ENCODE data around the gene PDIA2.
"Not testable (repeated sequence)": the region's sequence is repeated elsewhere in the genome, so short reads cannot be mapped to it uniquely, and the experiment has no call there.

The PDIA2 gene

GRCh38 chr16:330741-331140, 47.8 kb downstream of the PDIA2 start:
- Histone ChIP-seq H3K79me2 (ENCODE audit: insufficient read depth, low read depth) (peaks cover 43% of the 10 kb centered on the region; the same call in 1 of the 2 replicates), H4K20me1 (ENCODE audit: insufficient read depth) (no peaks in the 10 kb centered on the region), H3K36me3 (ENCODE audit: insufficient read depth) (no peaks in the 10 kb centered on the region), H3K9ac (no peak overlapping the region), H3K27ac (no peak overlapping the region), H3K4me1 (ENCODE audit: low read depth, poor library complexity, severe bottlenecking) (no peaks in the 10 kb centered on the region), H2AFZ (ENCODE audit: low read depth) (no peak overlapping the region), H3K27me3 (ENCODE audit: insufficient read depth, low read depth) (no peaks in the 10 kb centered on the region), H3K4me3 (IDR thresholded peaks at IDR 0.05; ENCODE audit: insufficient read depth, low read depth, low read length) (no peak overlapping the region), H3K4me2 (no peak overlapping the region)
- TF ChIP-seq CTCF (conservative IDR thresholded peaks at IDR 0.05; ENCODE audit: low read depth, low read length), result no peak

- not testable (repeated sequence) for H3K27me3 ChIP-seq (ENCODE audit: insufficient read depth, low read depth); H3K4me3 ChIP-seq (IDR thresholded peaks at IDR 0.05; ENCODE audit: insufficient read depth, low read depth, low read length); H3K27ac ChIP-seq; H3K4me1 ChIP-seq (ENCODE audit: low read depth, poor library complexity, severe bottlenecking); H2AFZ ChIP-seq (ENCODE audit: low read depth); H3K4me2 ChIP-seq; H3K9ac ChIP-seq; H3K36me3 ChIP-seq (ENCODE audit: insufficient read depth); H4K20me1 ChIP-seq (ENCODE audit: insufficient read depth)
- H3K79me2 ChIP-seq (ENCODE audit: insufficient read depth, low read depth), result peaks cover 48% of the 10 kb centered on the region; the same call in 1 of the 2 replicates
Measured at GRCh38 chr16:331181-331814, 48.3 kb downstream of the PDIA2 start.

- Histone ChIP-seq H3K9ac (no peak overlapping the region), H3K79me2 (ENCODE audit: insufficient read depth, low read depth) (peaks cover 66% of the 10 kb centered on the region; the same call in 1 of the 2 replicates), H2AFZ (ENCODE audit: low read depth) (no peak overlapping the region), H3K27me3 (ENCODE audit: insufficient read depth, low read depth) (no peaks in the 10 kb centered on the region), H3K27ac (no peak overlapping the region), H4K20me1 (ENCODE audit: insufficient read depth) (no peaks in the 10 kb centered on the region), H3K36me3 (ENCODE audit: insufficient read depth) (no peaks in the 10 kb centered on the region), H3K4me3 (IDR thresholded peaks at IDR 0.05; ENCODE audit: insufficient read depth, low read depth, low read length) (no peak overlapping the region), H3K4me2 (no peak overlapping the region), H3K4me1 (ENCODE audit: low read depth, poor library complexity, severe bottlenecking) (no peaks in the 10 kb centered on the region)
- TF ChIP-seq CTCF (conservative IDR thresholded peaks at IDR 0.05; ENCODE audit: low read depth, low read length), result no peak
Measured at GRCh38 chr16:333406-334094, 50.6 kb downstream of the PDIA2 start.

GRCh38 chr16:334164-334832, 51.3 kb downstream of the PDIA2 start:
- H3K79me2 ChIP-seq (ENCODE audit: insufficient read depth, low read depth), result peaks cover 65% of the 10 kb centered on the region; the same call in 1 of the 2 replicates
- not testable (repeated sequence) for H3K9ac ChIP-seq; H3K27ac ChIP-seq; H3K36me3 ChIP-seq (ENCODE audit: insufficient read depth); H3K27me3 ChIP-seq (ENCODE audit: insufficient read depth, low read depth); H4K20me1 ChIP-seq (ENCODE audit: insufficient read depth); H3K4me2 ChIP-seq; H3K4me3 ChIP-seq (IDR thresholded peaks at IDR 0.05; ENCODE audit: insufficient read depth, low read depth, low read length); H3K4me1 ChIP-seq (ENCODE audit: low read depth, poor library complexity, severe bottlenecking); H2AFZ ChIP-seq (ENCODE audit: low read depth)

- H4K20me1 ChIP-seq (ENCODE audit: insufficient read depth); H3K9ac ChIP-seq; H3K36me3 ChIP-seq (ENCODE audit: insufficient read depth); H3K27ac ChIP-seq; H3K4me3 ChIP-seq (IDR thresholded peaks at IDR 0.05; ENCODE audit: insufficient read depth, low read depth, low read length); H3K27me3 ChIP-seq (ENCODE audit: insufficient read depth, low read depth); H3K4me2 ChIP-seq; H2AFZ ChIP-seq (ENCODE audit: low read depth); H3K4me1 ChIP-seq (ENCODE audit: low read depth, poor library complexity, severe bottlenecking): not testable (repeated sequence)
- H3K79me2 ChIP-seq (ENCODE audit: insufficient read depth, low read depth), result peaks cover 72% of the 10 kb centered on the region; the same call in 1 of the 2 replicates
Measured at GRCh38 chr16:334861-335632, 52.1 kb downstream of the PDIA2 start.

All from KMS-11 (cell line).